ENCODE results near the gene AGAP2.
"Not testable (repeated sequence)": the region's sequence is repeated elsewhere in the genome, so short reads cannot be mapped to it uniquely, and the experiment has no call there.

Gene AGAP2

GRCh38 chr12:57735198-57735855 lies 3.2 kb downstream of the AGAP2 start:
- no peak for DNase-seq

- no peak for DNase-seq
Observed at GRCh38 chr12:57734591-57734990, 4.0 kb downstream of the AGAP2 start.

GRCh38 chr12:57733928-57734327 lies 4.6 kb downstream of the AGAP2 start:
- DNase-seq: no peak

- no peak for DNase-seq
Observed at GRCh38 chr12:57732726-57733593, 5.6 kb downstream of the AGAP2 start.

- DNase-seq: no peak
Observed at GRCh38 chr12:57732270-57732669, 6.3 kb downstream of the AGAP2 start.

- no peak for DNase-seq
Observed at GRCh38 chr12:57731411-57732080, 7.0 kb downstream of the AGAP2 start.

GRCh38 chr12:57730336-57731067 lies 8.0 kb downstream of the AGAP2 start:
- DNase-seq: no peak

- no peak for DNase-seq
Observed at GRCh38 chr12:57729321-57729844, 9.2 kb downstream of the AGAP2 start.

GRCh38 chr12:57727758-57728395 lies 10.7 kb downstream of the AGAP2 start:
- no peak for DNase-seq

- no peak for DNase-seq
Observed at GRCh38 chr12:57726884-57727757, 11.4 kb downstream of the AGAP2 start.

- DNase-seq: no peak
Observed at GRCh38 chr12:57726151-57726883, 12.2 kb downstream of the AGAP2 start.

- no peak for DNase-seq
Observed at GRCh38 chr12:57725851-57726150, 12.7 kb downstream of the AGAP2 start.

GRCh38 chr12:57724936-57725740 lies 13.4 kb downstream of the AGAP2 start:
- no peak for DNase-seq

- DNase-seq: no peak
Observed at GRCh38 chr12:57724003-57724935, 14.3 kb downstream of the AGAP2 start.

GRCh38 chr12:57723630-57723962 lies 14.9 kb downstream of the AGAP2 start:
- DNase-seq: no peak

- DNase-seq: no peak
Observed at GRCh38 chr12:57722716-57723629, 15.6 kb downstream of the AGAP2 start.

- not testable (repeated sequence) for DNase-seq
Observed at GRCh38 chr12:57721846-57722608, 16.5 kb downstream of the AGAP2 start.

Data from GF-D8 (cell line).